Activated CD8-positive, alpha-beta T cell treated with anti-CD3 and anti-CD28 coated beads for 36 hours (primary cell): Measurements from ENCODE around the gene AFMID. TPM values are rescaled to one million over a fixed set of nuclear protein-coding genes. Genes with fewer than 3 reads are reported as not detected.
A peak's percentile ranks its signal among the peaks of the same experiment; 100 is the strongest.

Experiments
- ATAC-seq: fragments of 200-7000 bp; cut with Tn5 transposase; one replicate; pipeline ENCODE4 v1.10.0; 2021; ENCODE audit warnings: mild to moderate bottlenecking, moderate library complexity
- CTCF ChIA-PET: fragments of 350-600 bp; sonication (Branson Sonifier 250); formaldehyde crosslinking; loops from one replicate; lab custom pipeline; 2021; ENCODE audit warnings: antibody characterized with exemption; lab: Charles Lee
- POLR2A ChIA-PET: fragments of 350-600 bp; sonication (Branson Sonifier 250); formaldehyde crosslinking; loops from one replicate; lab custom pipeline; 2021; ENCODE audit warnings: antibody characterized with exemption; lab: Charles Lee
- DNase-seq: peaks from one replicate; pipeline ENCODE4 v3.0.0-alpha.2; 2020
- H3K27ac Mint-ChIP-seq: one replicate; pipeline ENCODE4 v1.8.0; 2021; ENCODE audit warnings: mild to moderate bottlenecking, mixed read lengths
- H3K27me3 Mint-ChIP-seq: one replicate; pipeline ENCODE4 v1.8.0; 2021; ENCODE audit warnings: mixed read lengths
- H3K36me3 Mint-ChIP-seq: one replicate; pipeline ENCODE4 v1.8.0; 2021; ENCODE audit warnings: low read depth, mixed read lengths
- H3K4me1 Mint-ChIP-seq: one replicate; pipeline ENCODE4 v1.8.0; 2021; ENCODE audit warnings: low read depth, mixed read lengths
- H3K4me3 Mint-ChIP-seq: one replicate; pipeline ENCODE4 v1.8.0; 2021; ENCODE audit warnings: mild to moderate bottlenecking, moderate library complexity, mixed read lengths
- H3K9me3 Mint-ChIP-seq: one replicate; pipeline ENCODE4 v1.8.0; 2021; ENCODE audit warnings: mixed read lengths
- CTCF ChIP-seq: fragments of 200-600 bp; IDR thresholded peaks from one replicate; pipeline ENCODE4 v1.8.0; 2022; ENCODE audit warnings: antibody characterized with exemption, mild to moderate bottlenecking
- intact Hi-C: fragments of 100-400 bp; cut with micrococcal nuclease; formaldehyde crosslinking; loops from one replicate; pipeline ENCODE4 v1.10.0; 2022
- total RNA-seq, 2 experiments: library from RNA; stranded (reverse); gene quantifications; one replicate each; pipeline ENCODE4 v1.2.3, GENCODE V29; 2021

Gene AFMID
- total RNA-seq, 2 experiments from 2014 or later = 20.8 to 27.9 TPM

- DNase-seq (no peak), ATAC-seq (no peak)
- Mint-ChIP-seq H3K27ac (no peak overlapping the region), H3K4me1 (peaks cover 32% of the 10 kb centered on the region), H3K4me3 (no peak overlapping the region), H3K36me3 (peaks cover 66% of the 10 kb centered on the region), H3K9me3 (no peaks in the 10 kb centered on the region), H3K27me3 (no peaks in the 10 kb centered on the region)
- intact Hi-C loops = no loop called here
- CTCF ChIA-PET = interaction anchor here (0.9 to 1.0 kb wide), 2 partner anchors 45 to 68 kb away, joined by 3 to 4 read pairs; no protein-coding TSS in a partner anchor
- POLR2A ChIA-PET = interaction anchor here (0.6 to 6.6 kb wide), 3 partner anchors 9 to 41 kb away, joined by 3 to 100 read pairs (median 3); partner anchors contain the start of gene SYNGR2
- TF ChIP-seq CTCF = no peak
Measured at GRCh38 chr17:78182504-78182903, 4.7 kb upstream of the AFMID start.

GRCh38 chr17:78183916-78184315, 3.2 kb upstream of the AFMID start:
- intact Hi-C loops = no loop called here
- POLR2A ChIA-PET = interaction anchor here (0.6 to 6.6 kb wide), 4 partner anchors 9 to 52 kb away, joined by 3 to 100 read pairs (median 4); partner anchors contain the start of gene SYNGR2
- H3K4me3 Mint-ChIP-seq = peak overlapping the region; percentile 22
- peaks cover 59% of the 10 kb centered on the region for H3K36me3 Mint-ChIP-seq
- DNase-seq (no peak), ATAC-seq (no peak)
- no peaks in the 10 kb centered on the region for H3K27me3 Mint-ChIP-seq
- H3K4me1 Mint-ChIP-seq = peaks cover 35% of the 10 kb centered on the region
- no peaks in the 10 kb centered on the region for H3K9me3 Mint-ChIP-seq
- no peak overlapping the region for H3K27ac Mint-ChIP-seq
- CTCF ChIA-PET = interaction anchor here (0.9 to 1.3 kb wide), 3 partner anchors 10 to 99 kb away, joined by 3 to 5 read pairs (median 3); no protein-coding TSS in a partner anchor
- TF ChIP-seq CTCF = no peak

GRCh38 chr17:78184351-78184750, 2.8 kb upstream of the AFMID start:
- Mint-ChIP-seq H3K36me3 (peaks cover 54% of the 10 kb centered on the region), H3K9me3 (no peaks in the 10 kb centered on the region), H3K27ac (no peak overlapping the region), H3K4me1 (peaks cover 35% of the 10 kb centered on the region), H3K4me3 (peak overlapping the region; percentile 93), H3K27me3 (no peaks in the 10 kb centered on the region)
- POLR2A ChIA-PET = interaction anchor here (1.0 to 6.6 kb wide), 4 partner anchors 8 to 65 kb away, joined by 3 to 100 read pairs (median 4); partner anchors contain the start of gene SYNGR2
- intact Hi-C loops = no loop called here
- CTCF ChIA-PET = interaction anchor here (0.9 to 1.3 kb wide), 3 partner anchors 10 to 99 kb away, joined by 3 to 5 read pairs (median 3); no protein-coding TSS in a partner anchor
- no peak for ATAC-seq
- TF ChIP-seq CTCF = no peak
- no peak for DNase-seq

- intact Hi-C loops = no loop called here
- ChIA-PET CTCF (interaction anchor here (0.9 to 2.8 kb wide), 3 partner anchors 9 to 100 kb away, joined by 3 to 29 read pairs (median 12); no protein-coding TSS in a partner anchor), POLR2A (interaction anchor here (1.2 to 6.6 kb wide), 4 partner anchors 8 to 66 kb away, joined by 3 to 100 read pairs (median 4); partner anchors contain the start of gene SYNGR2)
- no peaks in the 10 kb centered on the region for H3K9me3 Mint-ChIP-seq
- H3K36me3 Mint-ChIP-seq = peaks cover 49% of the 10 kb centered on the region
- no peak for DNase-seq
- TF ChIP-seq CTCF = no peak
- ATAC-seq = no peak
- H3K4me3 Mint-ChIP-seq = peak overlapping the region; percentile 93
- no peaks in the 10 kb centered on the region for H3K27me3 Mint-ChIP-seq
- no peak overlapping the region for H3K27ac Mint-ChIP-seq
- peaks cover 35% of the 10 kb centered on the region for H3K4me1 Mint-ChIP-seq
Measured at GRCh38 chr17:78184868-78185267, 2.3 kb upstream of the AFMID start.
